ENCODE measurements around the gene ENG. TPM values are rescaled to one million over a fixed set of nuclear protein-coding genes. Genes with fewer than 3 reads are reported as not detected.

ENG gene
- polyA plus RNA-seq, 4 donors, result 80.0 to 96.4 (median 94.8) TPM

DNA sequence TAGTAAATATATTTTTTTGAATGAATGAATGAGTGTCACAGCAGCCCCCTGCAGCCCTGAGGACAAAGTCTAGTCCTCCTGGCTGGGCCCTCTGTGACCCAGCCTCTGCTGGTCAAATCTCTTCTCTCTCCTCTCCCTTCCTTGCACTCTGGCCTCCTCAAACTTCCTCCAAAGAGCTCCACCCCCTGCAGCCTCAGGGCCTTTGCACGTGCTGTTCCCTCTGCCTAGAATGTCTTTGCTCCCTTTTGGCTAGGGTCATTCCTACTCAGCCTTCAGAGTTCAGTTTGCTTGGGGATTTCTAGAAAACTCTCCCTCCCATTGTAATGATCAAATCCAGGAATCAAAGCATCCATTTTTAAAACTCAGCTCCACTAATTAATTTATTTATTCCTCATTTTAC lies 89.0 kb downstream of the ENG start:
- no peak for DNase-seq (ENCODE audit: low read depth in 4 of 4, low spot score in 3 of 4)

Other genes with a start within 250 kb of the ENG start
- 10 to 100 TPM; 27.2 to 33.1 (median 30.8) TPM for gene STXBP1, start 242.4 kb downstream of the ENG start, polyA plus RNA-seq (ENCODE audit: insufficient read length in 4 of 4)
- gene CFAP157, start 147.7 kb downstream of the ENG start, polyA plus RNA-seq (ENCODE audit: insufficient read length in 4 of 4), result 1 to 10 TPM; 3.8 to 5.7 (median 4.8) TPM
- gene PTRH1, start 139.0 kb downstream of the ENG start, polyA plus RNA-seq (ENCODE audit: insufficient read length in 4 of 4), result 10 to 100 TPM in 1 of 4 donors, 1 to 10 TPM in 3; 8.9 to 16.3 (median 9.5) TPM
- gene TTC16, start 138.6 kb downstream of the ENG start, polyA plus RNA-seq (ENCODE audit: insufficient read length in 4 of 4), result under 1 TPM; 0.12 to 0.24 (median 0.17) TPM
- 10 to 100 TPM; 12.4 to 19.1 (median 16.6) TPM for gene TOR2A, start 119.4 kb downstream of the ENG start, polyA plus RNA-seq (ENCODE audit: insufficient read length in 4 of 4)
- 10 to 100 TPM; 15.1 to 18.6 (median 16.1) TPM for gene SH2D3C, start 76.0 kb downstream of the ENG start, polyA plus RNA-seq (ENCODE audit: insufficient read length in 4 of 4)
- gene CDK9, start 68.6 kb downstream of the ENG start, polyA plus RNA-seq (ENCODE audit: insufficient read length in 4 of 4), result 10 to 100 TPM; 64.6 to 83.1 (median 70.5) TPM
- gene FPGS, start 51.8 kb downstream of the ENG start, polyA plus RNA-seq (ENCODE audit: insufficient read length in 4 of 4), result 10 to 100 TPM; 41.5 to 46.2 (median 42.6) TPM
- gene AK1, start 23.0 kb upstream of the ENG start, polyA plus RNA-seq (ENCODE audit: insufficient read length in 4 of 4), result 10 to 100 TPM; 40.7 to 53.8 (median 45.1) TPM
- gene ST6GALNAC6, start 44.9 kb upstream of the ENG start, polyA plus RNA-seq (ENCODE audit: insufficient read length in 4 of 4), result 10 to 100 TPM; 44.5 to 49.1 (median 46.9) TPM
- gene ST6GALNAC4, start 62.4 kb upstream of the ENG start, polyA plus RNA-seq (ENCODE audit: insufficient read length in 4 of 4), result 10 to 100 TPM; 11.3 to 15.6 (median 12.6) TPM
- 1 to 10 TPM; 1.0 to 2.3 (median 2.1) TPM for gene PIP5KL1, start 76.1 kb upstream of the ENG start, polyA plus RNA-seq (ENCODE audit: insufficient read length in 4 of 4)
- gene DPM2, start 83.2 kb upstream of the ENG start, polyA plus RNA-seq (ENCODE audit: insufficient read length in 4 of 4), result 10 to 100 TPM; 36.0 to 38.2 (median 36.9) TPM
- 10 to 100 TPM; 32.1 to 45.7 (median 37.3) TPM for gene EEIG1, start 126.3 kb upstream of the ENG start, polyA plus RNA-seq (ENCODE audit: insufficient read length in 4 of 4)
- 10 to 100 TPM; 11.2 to 13.0 (median 12.0) TPM for gene NAIF1, start 212.7 kb upstream of the ENG start, polyA plus RNA-seq (ENCODE audit: insufficient read length in 4 of 4)
- gene SLC25A25, start 213.6 kb upstream of the ENG start, polyA plus RNA-seq (ENCODE audit: insufficient read length in 4 of 4), result 10 to 100 TPM; 13.6 to 15.0 (median 14.4) TPM